ELF-1 (cell line): ENCODE results near the gene DEGS2.

Experiments
- DNase-seq: peaks from one replicate; pipeline ENCODE4 v3.0.0-alpha.2; 2016; ENCODE audit warnings: low read depth, low spot score

DEGS2 gene

DNA sequence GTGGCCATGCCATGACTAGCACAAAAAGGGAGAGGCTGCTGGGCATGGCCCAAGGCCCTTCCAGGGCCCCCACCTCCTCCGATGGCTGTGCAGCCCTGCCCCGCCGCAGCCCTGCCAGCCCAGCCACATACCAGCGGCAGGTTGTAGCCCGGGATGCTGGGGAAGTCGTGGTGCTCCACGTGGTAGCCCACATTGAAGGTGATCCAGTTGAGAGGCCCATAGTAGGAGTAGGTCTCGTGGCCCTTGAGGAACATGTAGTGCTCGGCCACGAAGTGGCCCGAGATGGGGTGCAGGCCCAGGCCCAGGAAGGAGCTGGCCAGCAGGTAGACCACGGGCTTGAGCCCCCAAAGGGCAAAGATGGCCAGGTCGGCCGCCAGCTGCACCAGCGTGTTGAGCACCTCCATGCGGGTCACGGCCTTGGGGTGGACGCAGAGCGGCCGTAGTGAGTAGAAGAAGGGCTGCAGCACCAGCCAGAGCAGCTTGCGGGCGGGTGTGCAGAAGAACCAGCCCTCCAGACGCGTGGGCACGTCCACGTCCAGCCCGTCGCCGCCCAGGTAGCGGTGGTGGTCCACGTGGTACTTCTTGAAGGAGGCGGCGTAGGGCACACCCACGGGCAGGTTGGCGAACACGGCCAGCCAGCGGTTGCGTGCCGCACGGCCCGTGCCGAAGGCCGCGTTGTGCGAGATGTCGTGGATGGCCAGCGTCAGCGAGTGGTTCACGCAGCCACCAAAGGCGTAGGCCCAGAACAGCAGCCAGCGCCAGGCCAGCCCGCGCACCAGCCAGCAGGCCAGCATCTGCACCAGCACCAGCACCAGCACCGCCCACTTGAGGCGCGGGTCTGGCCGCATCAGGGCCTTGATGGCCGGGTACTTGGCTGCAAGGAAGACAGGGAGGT, 10.4 kb downstream of the DEGS2 start:
- DNase-seq, result no peak

DNA sequence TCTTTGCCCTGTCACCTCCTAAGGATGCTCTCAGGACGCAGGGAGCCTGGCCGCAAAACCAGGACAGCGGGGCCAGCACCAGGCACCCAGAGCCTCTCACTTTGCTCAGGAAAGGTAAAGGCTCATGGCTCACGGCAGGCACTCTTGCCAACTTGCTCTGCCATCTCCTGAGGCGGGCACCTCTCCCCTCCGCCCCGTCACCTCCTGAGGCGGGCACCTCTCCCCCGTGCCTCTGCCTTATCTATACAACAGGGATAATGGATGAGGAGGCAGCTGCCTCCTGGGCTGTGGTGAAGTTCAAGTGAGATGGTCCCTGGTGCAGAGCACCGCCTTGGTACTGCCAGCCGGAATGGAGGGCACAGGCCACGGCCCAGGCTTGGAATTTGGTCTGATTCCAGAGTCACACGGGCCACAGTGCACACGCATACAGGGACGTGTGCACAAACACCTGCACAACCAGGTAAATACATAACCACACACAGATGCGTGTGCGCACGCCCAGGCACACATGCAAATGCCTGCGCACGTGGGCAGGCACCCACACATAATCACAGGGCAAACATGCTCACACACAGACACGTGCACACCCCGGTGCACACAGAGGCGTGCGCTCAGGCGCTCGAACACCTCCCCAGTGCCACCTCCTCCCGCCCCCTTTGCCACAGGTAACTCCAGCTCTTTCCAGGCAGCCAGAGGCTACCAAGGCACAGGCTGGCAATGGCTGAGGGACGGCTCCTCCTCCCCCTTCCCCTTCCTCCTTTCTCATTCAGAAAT, 11.6 kb downstream of the DEGS2 start:
- DNase-seq, result no peak

DNA sequence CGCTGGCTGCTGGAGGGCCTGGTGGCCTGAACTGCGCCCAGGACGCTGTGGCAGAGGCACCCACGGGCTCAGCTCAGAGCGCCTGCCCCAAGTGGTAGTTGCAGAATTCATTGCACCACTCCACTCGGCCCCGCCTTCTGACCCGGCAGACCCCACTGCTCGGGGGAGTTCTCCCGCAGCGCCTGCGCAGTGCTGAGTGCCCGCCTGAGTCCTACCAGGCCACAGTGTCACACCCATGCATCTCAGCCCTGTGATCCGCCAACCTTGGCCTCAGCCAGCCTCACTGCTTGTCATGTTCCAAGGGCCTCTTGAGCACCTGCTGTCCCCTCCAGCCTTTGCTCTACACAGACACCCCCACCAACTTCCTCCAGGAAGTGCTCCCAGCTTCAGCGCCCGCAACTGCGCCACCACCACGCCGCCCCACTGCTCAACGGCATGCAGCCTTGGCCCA, 12.2 kb downstream of the DEGS2 start:
- DNase-seq, result no peak

- DNase-seq, result no peak
Observed at GRCh38 chr14:100146531-100147091, 12.8 kb downstream of the DEGS2 start.

GRCh38 chr14:100145682-100146464, 13.6 kb downstream of the DEGS2 start:
- no peak for DNase-seq

DNA sequence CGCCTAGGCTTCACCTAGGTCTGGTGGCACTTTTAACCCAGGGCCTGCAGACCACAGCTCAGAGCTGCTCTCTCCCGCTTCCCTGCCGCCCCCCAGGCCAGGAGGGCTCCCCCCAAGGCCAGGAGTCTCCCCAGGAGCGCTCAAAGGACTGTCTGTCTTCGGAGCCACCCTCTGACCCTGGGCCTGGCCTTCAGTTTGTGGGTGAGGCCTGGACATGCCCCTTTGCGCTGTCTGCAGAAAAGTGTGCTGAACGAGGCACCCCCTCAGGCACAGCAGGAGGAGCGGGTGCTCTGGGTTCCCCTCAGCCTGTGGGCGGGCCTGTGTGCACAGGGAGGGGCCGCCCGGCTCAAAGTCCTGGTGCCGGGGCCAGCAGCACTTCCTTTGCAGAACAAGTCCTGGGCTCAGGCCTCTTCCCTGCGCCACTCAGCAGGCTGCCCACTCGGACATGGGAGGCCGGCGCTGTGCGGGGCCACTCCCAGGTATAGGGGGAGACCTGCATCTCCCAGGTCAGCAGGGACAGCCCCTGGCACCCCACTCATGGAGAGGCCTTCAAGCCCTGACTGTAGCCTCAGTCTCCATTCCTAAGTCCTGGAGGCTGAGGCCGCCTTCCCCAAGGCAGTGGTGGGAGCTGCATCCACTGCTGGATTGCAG, 14.3 kb downstream of the DEGS2 start:
- DNase-seq, result no peak

DNA sequence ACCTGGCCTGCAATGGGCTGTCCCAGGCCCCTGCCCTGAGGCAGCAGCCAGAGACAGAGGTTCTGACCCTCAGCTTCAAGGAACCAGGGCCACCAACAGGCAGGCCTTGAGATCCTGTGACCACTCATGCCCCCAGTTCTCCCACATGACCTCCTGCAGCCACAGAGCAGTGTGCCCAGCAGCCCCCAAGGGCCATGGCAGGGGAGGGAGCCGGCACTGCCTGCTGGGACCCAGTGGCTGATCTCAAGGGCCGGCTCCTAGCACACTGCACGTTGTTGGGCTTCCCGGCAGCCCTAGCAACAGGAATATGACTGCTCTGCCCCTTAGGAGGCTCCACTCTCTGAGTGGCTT, 14.8 kb downstream of the DEGS2 start:
- no peak for DNase-seq

DNA sequence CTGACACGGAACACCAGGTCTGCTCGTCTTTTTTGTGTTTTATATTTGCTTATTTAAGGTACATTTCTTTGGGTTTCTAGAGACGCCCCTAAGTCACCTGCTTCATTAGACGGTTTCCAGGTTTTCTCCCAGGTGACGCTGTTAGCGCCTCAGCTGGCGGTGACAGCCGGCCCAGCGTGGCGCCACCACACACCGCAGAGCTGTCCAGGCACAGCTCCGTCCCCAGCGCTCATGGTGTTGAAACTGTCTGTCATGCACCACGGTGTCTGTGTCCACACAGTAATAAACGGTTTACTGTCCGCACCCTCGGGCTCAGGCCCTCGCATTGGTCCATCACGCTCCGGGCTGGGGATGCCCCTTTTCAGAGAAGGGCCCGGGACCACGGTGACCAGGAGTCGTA, 15.5 kb downstream of the DEGS2 start:
- DNase-seq, result no peak

GRCh38 chr14:100143523-100143922, 15.9 kb downstream of the DEGS2 start:
- DNase-seq, result no peak

GRCh38 chr14:100142073-100143040, 17.1 kb downstream of the DEGS2 start:
- peak; percentile 37 for DNase-seq

- no peak for DNase-seq
Observed at GRCh38 chr14:100141098-100141497, 18.3 kb downstream of the DEGS2 start.

GRCh38 chr14:100140452-100141078, 18.9 kb downstream of the DEGS2 start:
- peak; percentile 84 for DNase-seq

GRCh38 chr14:100138955-100139354, 20.5 kb downstream of the DEGS2 start:
- DNase-seq, result no peak

GRCh38 chr14:100138082-100138787, 21.2 kb downstream of the DEGS2 start:
- DNase-seq, result no peak

DNA sequence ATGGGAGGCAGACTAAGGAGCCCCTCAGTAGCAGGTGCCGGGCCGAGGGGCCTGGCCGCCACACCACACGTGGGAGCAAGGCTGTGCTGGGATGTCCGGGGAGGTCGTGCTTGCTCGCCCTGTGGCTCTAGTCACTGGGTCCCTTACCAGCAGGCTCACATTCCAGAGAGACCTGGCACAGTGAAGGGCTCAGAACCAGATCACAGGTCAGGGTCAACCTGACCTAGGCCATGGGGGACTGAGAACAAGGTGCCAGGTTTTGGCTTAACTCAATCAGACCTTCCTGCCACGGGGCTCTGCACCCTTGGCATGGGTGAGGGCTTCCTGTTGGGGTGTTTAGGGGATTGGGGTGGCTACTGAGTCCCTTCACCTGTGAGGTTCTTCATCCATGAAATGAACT, 22.3 kb downstream of the DEGS2 start:
- no peak for DNase-seq

- DNase-seq, result no peak
Observed at GRCh38 chr14:100135784-100136183, 23.7 kb downstream of the DEGS2 start.

- DNase-seq, result no peak
Observed at GRCh38 chr14:100135073-100135472, 24.4 kb downstream of the DEGS2 start.

GRCh38 chr14:100134586-100134985, 24.9 kb downstream of the DEGS2 start:
- DNase-seq, result no peak
